HL-60/S4 treated with retinoic acid at 250 ng/mL for 4 days and 3 days (cell line): Measurements from ENCODE around the gene MAGEC2.

Experiments
- in situ Hi-C: fragments of 300-500 bp; cut with MboI; formaldehyde crosslinking; loops from 2 replicates; pipeline ENCODE4 v1.7.0; 2022; ENCODE audit warnings: low sequenced_read_pairs

Gene MAGEC2, protein sequence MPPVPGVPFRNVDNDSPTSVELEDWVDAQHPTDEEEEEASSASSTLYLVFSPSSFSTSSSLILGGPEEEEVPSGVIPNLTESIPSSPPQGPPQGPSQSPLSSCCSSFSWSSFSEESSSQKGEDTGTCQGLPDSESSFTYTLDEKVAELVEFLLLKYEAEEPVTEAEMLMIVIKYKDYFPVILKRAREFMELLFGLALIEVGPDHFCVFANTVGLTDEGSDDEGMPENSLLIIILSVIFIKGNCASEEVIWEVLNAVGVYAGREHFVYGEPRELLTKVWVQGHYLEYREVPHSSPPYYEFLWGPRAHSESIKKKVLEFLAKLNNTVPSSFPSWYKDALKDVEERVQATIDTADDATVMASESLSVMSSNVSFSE

DNA sequence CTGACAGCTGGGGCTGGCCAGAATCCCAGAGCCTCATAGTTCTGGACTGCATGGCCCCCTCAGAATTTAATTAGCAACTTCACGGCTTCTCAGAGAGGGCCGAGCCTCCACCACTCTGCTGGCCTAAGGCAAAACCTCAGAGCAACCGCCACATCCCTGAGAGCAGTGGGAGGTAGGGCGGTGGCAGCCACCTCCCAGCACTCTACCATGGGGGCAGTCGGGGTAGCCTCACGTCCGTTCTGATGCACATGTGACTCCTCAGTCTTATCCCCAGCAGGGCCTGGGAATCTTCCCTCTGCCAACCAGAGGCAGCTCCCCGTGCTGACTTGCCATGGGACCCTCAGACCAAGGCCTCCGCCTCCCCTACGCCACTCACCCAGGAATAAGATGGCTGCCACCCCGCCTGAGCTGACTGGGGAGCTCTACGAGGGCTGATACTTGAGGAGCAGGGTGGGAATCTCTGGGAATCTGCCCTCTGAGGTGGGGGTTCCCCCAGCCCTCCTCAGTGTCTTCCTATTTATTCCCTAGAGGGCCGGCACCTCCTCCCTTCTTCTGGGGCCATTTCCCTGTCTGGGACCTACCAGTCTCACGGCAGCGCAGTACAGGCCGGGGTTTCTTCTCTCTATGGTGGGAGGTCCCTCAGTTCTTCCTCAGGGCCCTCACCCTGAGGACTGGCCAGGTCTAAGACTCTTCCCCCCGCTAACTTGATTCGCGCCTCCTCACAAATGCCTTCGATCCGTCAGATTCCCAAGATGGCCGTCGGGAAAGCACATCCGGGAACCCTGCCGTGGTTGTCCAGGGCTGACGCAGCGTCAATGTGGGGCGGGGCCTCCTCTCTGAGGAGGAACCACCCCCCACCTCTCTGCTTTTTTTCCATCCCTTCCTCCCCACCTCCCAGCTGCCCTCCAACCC lies at the start of gene MAGEC2:
MAGEC2 (minus strand) TSS at position 769 of the 912 bp plus-strand sequence. CDS start 1,303 bp downstream, outside the sequence.
- in situ Hi-C loops: no loop called here

DNA sequence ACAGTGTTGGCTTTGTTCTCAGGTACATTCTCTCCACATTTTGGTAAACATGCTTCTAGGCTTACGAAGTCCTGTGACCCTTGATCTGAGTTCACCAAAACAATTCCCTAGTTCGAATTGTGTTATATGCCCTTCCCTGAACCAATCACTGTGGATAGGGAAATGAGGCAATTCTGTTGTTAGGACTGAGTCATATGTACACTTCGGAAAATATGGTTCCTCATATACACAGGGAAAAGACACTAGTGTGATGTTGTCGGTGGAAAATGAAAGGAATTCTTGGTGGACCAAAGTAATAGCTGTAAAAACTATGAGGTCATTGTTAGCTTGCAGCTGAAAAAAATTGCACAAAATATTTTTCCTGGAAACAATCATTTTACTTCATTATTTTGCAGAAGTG lies 46.6 kb upstream of the MAGEC2 start:
- in situ Hi-C loops: no loop called here

DNA sequence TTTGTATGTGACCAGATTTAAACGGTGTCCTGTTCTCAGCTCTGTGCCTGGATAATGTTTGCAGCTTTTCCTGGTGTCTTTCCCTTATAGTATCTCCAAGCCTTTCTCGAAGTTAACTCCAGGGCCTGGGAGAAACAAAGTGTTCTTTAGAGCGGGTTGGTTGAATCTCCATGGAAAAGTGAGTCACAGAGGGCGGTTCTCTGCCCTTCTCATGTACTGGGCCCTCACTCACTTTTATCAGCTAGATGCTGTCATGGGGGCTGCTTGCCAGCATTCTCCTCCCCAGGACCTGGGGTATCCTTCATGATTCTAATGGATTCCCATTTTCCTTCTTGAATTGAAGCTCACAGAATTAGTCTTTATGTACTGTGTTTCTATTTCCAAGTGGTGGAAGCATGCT lies 46.1 kb upstream of the MAGEC2 start:
- in situ Hi-C loops: no loop called here

DNA sequence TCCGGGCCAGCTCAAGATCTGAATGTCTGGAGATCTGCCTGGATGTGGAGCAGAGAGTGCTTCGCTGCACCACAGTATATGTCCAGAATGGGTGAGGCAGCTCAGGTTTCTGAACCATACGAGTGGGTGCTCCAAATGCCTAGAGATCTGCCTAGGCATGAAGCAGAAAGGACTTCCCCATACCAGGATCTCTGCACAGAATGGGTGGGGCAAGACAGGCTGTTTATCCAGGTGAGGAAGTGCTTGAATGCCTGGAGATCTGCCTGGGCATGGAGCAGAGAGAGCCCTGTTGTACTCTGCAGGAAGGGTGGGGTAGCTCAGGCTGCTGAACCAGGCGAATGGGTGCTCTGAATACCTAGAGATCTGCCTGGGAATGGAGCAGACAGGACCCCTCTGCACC lies 45.4 kb upstream of the MAGEC2 start:
- in situ Hi-C loops: no loop called here

DNA sequence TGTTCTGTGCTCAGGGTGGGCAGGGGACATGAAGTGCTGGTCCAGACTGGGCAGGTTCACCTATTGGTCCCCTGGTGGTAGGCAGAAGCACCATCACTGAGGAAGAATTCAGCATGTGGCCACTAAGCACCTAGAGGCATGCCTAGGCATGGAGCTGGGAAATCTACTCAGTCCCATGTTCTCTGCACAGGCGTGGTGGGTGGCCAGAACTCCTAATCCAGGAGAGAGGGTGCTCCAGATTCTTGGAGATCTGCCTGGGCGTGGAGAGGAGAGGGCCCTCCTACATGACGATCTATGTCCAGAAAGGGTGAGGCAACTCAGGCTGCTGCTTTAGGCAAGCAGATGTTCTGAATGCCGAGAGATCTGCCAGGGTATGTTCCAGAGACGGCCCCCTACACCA lies 44.6 kb upstream of the MAGEC2 start:
- in situ Hi-C loops: no loop called here

DNA sequence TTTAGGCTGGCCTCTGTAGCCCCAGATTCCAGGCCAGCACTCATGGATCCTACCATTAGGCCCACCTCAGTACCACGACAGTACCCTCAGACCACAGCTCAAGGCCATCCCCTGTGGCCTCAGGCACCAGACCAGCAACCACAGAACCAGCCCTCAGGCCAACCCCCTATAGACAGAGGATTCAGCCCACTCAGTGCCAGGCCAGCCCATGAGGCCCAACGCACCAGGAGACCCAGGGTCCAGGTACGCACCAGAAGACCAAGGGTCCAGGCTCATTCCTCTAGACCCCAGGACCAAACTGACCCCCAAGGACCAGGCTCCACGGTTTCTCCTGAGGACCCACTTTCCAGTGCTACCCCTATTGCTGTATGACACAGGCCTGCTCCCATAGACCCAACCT lies 39.5 kb upstream of the MAGEC2 start:
- in situ Hi-C loops: no loop called here

DNA sequence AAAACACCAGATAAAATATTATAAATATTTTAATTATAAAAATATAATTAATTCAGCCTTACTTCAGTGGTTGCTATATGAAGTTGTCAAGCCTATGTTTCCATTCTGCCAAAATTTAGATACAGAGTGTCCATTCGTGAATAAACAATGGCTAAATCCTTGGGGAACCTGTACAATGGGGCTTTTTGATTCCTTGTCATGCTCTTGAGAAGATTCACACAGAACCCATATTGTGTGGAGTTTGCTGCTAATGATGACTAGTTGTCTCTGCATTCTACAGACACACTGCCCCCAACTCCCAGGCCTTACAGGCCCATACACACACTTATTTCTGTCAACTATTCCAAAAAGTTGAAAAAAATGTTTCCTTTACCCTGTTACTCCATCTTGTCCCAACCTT lies 33.4 kb upstream of the MAGEC2 start:
- in situ Hi-C loops: no loop called here

DNA sequence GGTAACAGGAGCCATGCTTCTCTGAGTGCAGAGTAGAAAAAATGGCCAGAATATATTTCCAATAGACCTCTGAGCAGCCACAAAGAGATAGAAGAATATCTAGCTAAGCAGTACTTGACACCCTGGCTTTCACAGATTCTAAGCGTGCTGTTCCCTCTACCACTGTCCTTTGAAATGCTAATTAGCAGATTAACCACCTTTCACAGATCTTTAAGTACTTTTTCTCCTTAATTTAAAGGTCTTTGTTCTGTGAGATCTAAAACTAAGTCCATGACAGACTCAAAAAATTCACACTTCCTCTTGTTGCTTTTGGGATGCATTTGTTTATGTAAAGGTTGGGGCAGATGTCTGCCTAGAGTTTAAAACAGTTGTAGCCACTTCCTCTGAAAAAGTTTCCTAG lies 28.3 kb upstream of the MAGEC2 start:
- in situ Hi-C loops: no loop called here

DNA sequence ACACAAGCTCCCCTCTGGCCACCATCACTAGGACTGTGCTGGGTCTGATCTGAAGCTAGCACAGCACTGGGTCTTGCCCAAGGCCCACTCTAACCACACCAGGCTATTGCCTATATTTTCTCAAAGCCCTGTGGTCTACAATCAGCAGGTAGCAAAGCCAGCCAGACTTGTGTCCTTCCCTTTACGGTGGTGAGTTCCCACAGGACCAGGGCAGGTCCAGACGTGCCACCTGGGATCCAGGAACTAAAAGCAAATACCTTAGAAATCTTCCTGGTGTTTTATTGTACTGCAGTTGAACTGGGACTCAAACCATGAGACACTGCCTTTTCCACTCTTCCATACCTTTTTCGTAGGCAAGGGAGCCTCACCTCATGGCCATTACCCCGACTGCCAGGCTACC lies 9.0 kb upstream of the MAGEC2 start:
- in situ Hi-C loops: no loop called here

DNA sequence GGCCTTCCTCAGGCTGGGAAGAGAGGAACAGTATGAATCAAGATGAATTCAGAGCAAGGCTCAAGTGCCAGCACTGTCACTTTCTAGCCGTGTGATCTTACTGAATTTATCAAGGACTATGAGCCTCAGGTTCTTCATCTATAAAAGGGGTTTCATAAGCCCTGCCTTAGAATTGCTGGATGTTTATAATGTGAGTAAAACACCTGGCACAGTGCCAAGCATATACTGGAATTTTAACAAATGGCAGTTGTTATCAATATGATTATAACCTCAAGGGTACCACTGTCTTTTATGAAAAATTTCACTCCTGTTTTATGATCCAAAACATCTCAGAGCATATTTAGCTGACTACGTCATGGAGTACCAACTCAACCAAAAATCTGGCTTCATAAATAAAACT lies 4.0 kb downstream of the MAGEC2 start:
- in situ Hi-C loops: no loop called here

DNA sequence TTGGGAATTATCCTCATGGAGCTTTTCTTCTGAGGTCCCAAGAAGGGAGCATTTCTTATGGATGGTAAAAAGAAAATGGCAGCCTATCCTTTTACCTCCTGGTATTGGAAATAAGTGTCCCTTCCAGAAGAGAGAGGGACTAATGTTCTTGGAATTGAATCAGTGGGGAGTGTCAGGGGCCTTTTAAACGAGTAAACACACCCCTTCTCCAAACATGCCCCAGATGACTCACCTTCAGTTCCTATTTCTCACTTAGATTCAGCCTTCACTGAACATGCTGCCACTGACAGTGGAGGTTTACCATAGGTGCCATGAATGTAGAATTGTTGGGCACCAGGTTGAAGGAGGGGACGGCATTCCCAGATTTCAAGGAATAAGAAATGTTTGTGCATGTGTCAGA lies 19.0 kb downstream of the MAGEC2 start:
- in situ Hi-C loops: no loop called here

DNA sequence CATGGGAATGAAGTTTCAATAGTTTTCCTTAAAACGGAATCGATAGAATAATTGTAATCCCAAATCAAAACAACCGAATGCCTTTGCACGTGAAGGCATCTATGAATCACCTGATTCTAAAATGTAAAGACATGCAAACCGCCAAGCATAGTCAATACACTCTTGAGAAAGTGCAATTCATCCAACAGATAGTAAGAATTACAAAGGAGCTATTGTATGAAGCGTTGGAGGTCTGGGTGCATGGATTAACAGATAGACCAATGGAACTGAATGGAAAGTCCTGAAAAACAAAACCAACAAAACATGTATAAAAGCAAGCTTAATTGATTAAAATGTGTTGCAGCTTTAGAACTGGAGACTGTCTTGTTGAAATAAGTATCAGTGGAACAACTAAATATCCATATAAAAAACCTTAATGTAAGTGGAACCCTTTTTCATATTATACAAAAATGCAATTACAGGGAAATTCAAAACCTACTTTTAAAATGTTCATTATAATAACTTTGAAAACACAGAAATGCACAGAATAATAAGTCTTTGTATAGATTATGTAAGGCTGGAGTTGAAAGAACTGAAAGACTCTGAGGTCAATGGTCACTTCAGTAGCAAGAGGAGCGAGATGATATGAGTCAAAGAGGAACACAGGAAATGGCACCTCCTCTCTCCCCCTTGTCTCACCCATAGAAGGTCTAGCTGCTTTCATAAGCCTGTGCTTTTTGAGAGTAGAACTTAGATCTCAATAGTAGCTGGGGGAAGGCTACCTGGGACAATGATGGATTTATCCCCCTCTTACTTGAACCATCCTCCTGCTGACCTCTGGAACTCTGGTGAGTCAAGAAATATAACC lies 20.1 kb downstream of the MAGEC2 start:
- in situ Hi-C loops: no loop called here

DNA sequence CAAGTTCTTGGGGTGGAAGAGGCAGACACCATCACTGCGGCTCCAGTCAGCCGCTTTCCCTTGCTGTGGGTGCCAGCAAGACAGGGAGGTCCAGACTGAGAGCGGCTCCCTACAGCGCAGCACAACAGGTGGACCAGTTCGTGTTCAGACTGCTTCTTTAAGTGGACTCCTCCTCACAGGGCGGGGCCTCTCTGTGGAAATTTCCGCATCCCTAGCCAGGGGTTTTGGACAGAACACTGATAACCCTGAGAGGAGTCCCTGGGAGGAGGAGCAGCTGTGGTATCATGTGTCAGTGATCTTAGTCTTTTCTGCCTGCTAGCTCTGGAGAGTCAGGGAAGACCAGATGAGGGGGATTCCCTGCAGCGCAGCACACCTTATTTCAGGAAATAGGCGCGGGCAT lies 48.5 kb downstream of the MAGEC2 start:
- in situ Hi-C loops: no loop called here
